Neutrophil (primary cell): ENCODE results near the gene UMAD1.

Experiments used
- H3K27ac ChIP-seq: fragments of 200-600 bp; sonication (generic); 2 replicates; pipeline ENCODE4 v1.5.1; 2016; ENCODE audit warnings: mild to moderate bottlenecking, moderate library complexity
- H3K27me3 ChIP-seq: fragments of 200-600 bp; sonication (generic); 2 replicates; pipeline ENCODE4 v1.6.0; 2016; ENCODE audit warnings: mild to moderate bottlenecking
- H3K36me3 ChIP-seq: fragments of 200-600 bp; sonication (generic); 2 replicates; pipeline ENCODE4 v1.5.1; 2017
- H3K4me1 ChIP-seq, 2 experiments: fragments of 200-600 bp in 1 of 2; sonication (generic) in 1 of 2; 1 replicate in 1 of 2; 2 replicates in 1 of 2; pipeline versions ENCODE4 v1.5.1 to v1.6.1; 2013 to 2016; ENCODE audit warnings: low read depth in 1 of 2, low read length in 1 of 2, mild to moderate bottlenecking in 1 of 2, moderate library complexity in 1 of 2; ENCODE audit not compliant: control insufficient read depth in 1 of 2, insufficient read depth in 1 of 2
- H3K4me3 ChIP-seq, 2 experiments: fragments of 200-600 bp in 1 of 2; sonication (generic) in 1 of 2; 1 replicate in 1 of 2; 2 replicates in 1 of 2; pipeline ENCODE4 v1.5.1; 2013 to 2016; ENCODE audit warnings: low read depth in 1 of 2, low read length in 1 of 2, mild to moderate bottlenecking in 1 of 2, moderate library complexity in 1 of 2
- H3K9me3 ChIP-seq: fragments of 200-600 bp; sonication (generic); 2 replicates; pipeline ENCODE4 v1.5.1; 2016
- CTCF ChIP-seq: fragments of 200-600 bp; sonication (generic); IDR thresholded peaks from 2 replicates; pipeline ENCODE4 v1.5.1; 2016; ENCODE audit warnings: antibody characterized with exemption

The UMAD1 gene

GRCh38 chr7:7918736-7919448 is 278.3 kb downstream of the UMAD1 start:
- Histone ChIP-seq H3K36me3 (no peaks in the 10 kb centered on the region), H3K9me3 (no peaks in the 10 kb centered on the region), H3K27me3 (no peaks in the 10 kb centered on the region), H3K4me3 (no peak overlapping the region), H3K4me1 (no peaks in the 10 kb centered on the region), H3K27ac (no peak overlapping the region)
- TF ChIP-seq CTCF, result no peak

GRCh38 chr7:7919449-7919945 is 278.9 kb downstream of the UMAD1 start:
- no peaks in the 10 kb centered on the region for H3K27me3 ChIP-seq
- TF ChIP-seq CTCF, result no peak
- no peak overlapping the region for H3K4me3 ChIP-seq
- no peak overlapping the region for H3K27ac ChIP-seq
- no peaks in the 10 kb centered on the region for H3K9me3 ChIP-seq
- no peaks in the 10 kb centered on the region for H3K36me3 ChIP-seq
- no peaks in the 10 kb centered on the region for H3K4me1 ChIP-seq

- H3K4me3 ChIP-seq, result no peak overlapping the region
- H3K27ac ChIP-seq, result no peak overlapping the region
- H3K36me3 ChIP-seq, result no peaks in the 10 kb centered on the region
- no peaks in the 10 kb centered on the region for H3K27me3 ChIP-seq
- H3K4me1 ChIP-seq, result no peaks in the 10 kb centered on the region
- TF ChIP-seq CTCF, result no peak
- no peaks in the 10 kb centered on the region for H3K9me3 ChIP-seq
Observed at GRCh38 chr7:7920056-7920455, 279.5 kb downstream of the UMAD1 start.

DNA sequence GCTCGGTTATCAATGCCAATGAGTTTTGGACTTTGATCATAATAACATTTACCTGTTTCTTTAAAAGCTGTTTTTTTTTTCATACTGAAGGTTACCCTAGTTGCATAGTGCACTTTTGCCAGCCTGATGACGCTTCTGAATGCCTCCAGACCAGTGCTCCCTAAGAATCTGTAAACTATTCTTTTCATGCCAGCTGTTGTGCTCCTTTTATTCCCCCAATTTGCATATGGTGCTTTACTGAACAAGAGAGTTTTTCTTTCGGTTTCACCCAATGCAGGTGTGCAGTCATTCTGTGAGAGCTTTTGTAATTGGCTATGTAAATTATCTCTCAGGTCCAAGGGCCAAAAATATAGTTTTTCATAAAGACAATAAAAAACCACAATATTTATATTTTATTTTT is 279.9 kb downstream of the UMAD1 start:
- Histone ChIP-seq H3K27ac (no peak overlapping the region), H3K4me3 (no peak overlapping the region), H3K27me3 (no peaks in the 10 kb centered on the region), H3K36me3 (no peaks in the 10 kb centered on the region), H3K9me3 (no peaks in the 10 kb centered on the region), H3K4me1 (no peaks in the 10 kb centered on the region)
- TF ChIP-seq CTCF, result no peak

GRCh38 chr7:7921830-7922229 is 281.3 kb downstream of the UMAD1 start:
- Histone ChIP-seq H3K9me3 (no peaks in the 10 kb centered on the region), H3K36me3 (no peaks in the 10 kb centered on the region), H3K27me3 (no peaks in the 10 kb centered on the region), H3K4me1 (no peaks in the 10 kb centered on the region), H3K4me3 (no peak overlapping the region), H3K27ac (no peak overlapping the region)
- TF ChIP-seq CTCF, result no peak
